ENCODE results near the gene MOB3A.

- TF ChIP-seq CTCF (IDR thresholded peaks at IDR 0.05; ENCODE audit: borderline replicate concordance, extremely low read depth, low read length, poor library complexity, severe bottlenecking) (no peak), EZH2 (IDR thresholded peaks at IDR 0.05; ENCODE audit: borderline replicate concordance, low read depth, low read length, severe bottlenecking) (no peak)
Observed at GRCh38 chr19:2026770-2027169, 69.4 kb downstream of the MOB3A start.

All from DND-41 (cell line).